Coronary artery (tissue), 2 donors: ENCODE results near the gene BCAN.

Source experiments
- DNase-seq: peaks from one replicate; pipeline ENCODE4 v3.0.0-alpha.2; 2017; ENCODE audit warnings: low spot score
- H3K27ac ChIP-seq, 2 donors: fragments of 200-600 bp; sonication (generic); one replicate each; pipeline ENCODE4 v1.5.1; 2016 to 2019
- H3K4me3 ChIP-seq: fragments of 200-600 bp; sonication (generic); 2 replicates; pipeline ENCODE4 v1.5.1; 2016; ENCODE audit warnings: mild to moderate bottlenecking, moderate library complexity
- CTCF ChIP-seq: fragments of 200-600 bp; sonication (generic); IDR thresholded peaks from one replicate; pipeline ENCODE4 v1.5.1; 2019; ENCODE audit warnings: antibody characterized with exemption

Gene BCAN

GRCh38 chr1:156639601-156640101 lies 2.3 kb upstream of the BCAN start:
- no peak for TF ChIP-seq CTCF
- DNase-seq, result no peak
- no peak overlapping the region for H3K27ac ChIP-seq
- H3K4me3 ChIP-seq, result no peak overlapping the region

- no peak overlapping the region for H3K4me3 ChIP-seq
- TF ChIP-seq CTCF, result no peak
- no peak overlapping the region for H3K27ac ChIP-seq
- DNase-seq, result no peak
These were observed 843 bp upstream of the BCAN start for GRCh38 chr1:156640842-156641706.

- no peak overlapping the region for H3K27ac ChIP-seq
- peak overlapping the region; percentile 67 for H3K4me3 ChIP-seq
- TF ChIP-seq CTCF, result no peak
- no peak for DNase-seq
These were observed 540 bp downstream of the BCAN start for GRCh38 chr1:156642265-156643048.

- no peak overlapping the region for H3K4me3 ChIP-seq
- DNase-seq, result no peak
These were observed 1.3 kb downstream of the BCAN start for GRCh38 chr1:156643049-156643777.

GRCh38 chr1:156643778-156644092 lies 1.8 kb downstream of the BCAN start:
- Histone ChIP-seq H3K27ac (no peak overlapping the region), H3K4me3 (no peak overlapping the region)
- no peak for DNase-seq

More at GRCh38 chr1:156643049-156643777, 1.3 kb downstream of the BCAN start:
- no peak for TF ChIP-seq CTCF
- H3K27ac ChIP-seq, result no peak overlapping the region

GRCh38 chr1:156644146-156644545 lies 2.2 kb downstream of the BCAN start:
- DNase-seq, result no peak
- no peak overlapping the region for H3K27ac ChIP-seq
- no peak overlapping the region for H3K4me3 ChIP-seq
- TF ChIP-seq CTCF, result no peak

More at GRCh38 chr1:156643778-156644092, 1.8 kb downstream of the BCAN start:
- no peak for TF ChIP-seq CTCF
